ENCODE measurements around the gene MEGF11. TPM values are rescaled to one million over a fixed set of nuclear protein-coding genes. Genes with fewer than 3 reads are reported as not detected.

The MEGF11 gene
- total RNA-seq, 2 donors from 2014 or later, result not detected

DNA sequence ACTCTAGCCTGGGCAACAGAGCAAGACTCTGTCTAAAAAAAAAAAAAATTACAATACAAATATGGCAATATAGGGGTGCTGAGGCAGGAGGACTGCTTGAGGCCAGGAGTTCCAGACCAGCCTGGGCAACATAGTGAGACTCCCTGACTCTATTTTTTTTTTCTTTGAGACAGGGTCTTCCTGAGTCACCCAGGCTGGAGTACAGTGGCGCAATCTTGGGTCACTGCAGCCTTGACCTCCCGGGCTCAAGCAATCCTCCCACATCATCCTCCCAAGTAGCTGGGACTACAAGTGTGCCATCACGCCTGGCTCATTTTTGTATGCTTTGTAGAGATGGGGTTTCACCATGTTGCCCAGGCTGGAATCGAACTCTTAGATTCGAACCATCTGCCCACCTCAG lies 401.6 kb downstream of the MEGF11 start:
- Histone ChIP-seq H3K9me3 (no peaks in the 10 kb centered on the region), H3K4me3 (no peak overlapping the region), H3K27ac (no peak overlapping the region), H3K4me1 (replicated peaks) (no peaks in the 10 kb centered on the region), H3K36me3 (no peaks in the 10 kb centered on the region), H3K27me3 (replicated peaks; ENCODE audit: insufficient read depth) (no peaks in the 10 kb centered on the region)
- DNase-seq (ENCODE audit: low spot score), result no peak
- WGBS, result 97% methylated on average over 5 of the region's 5 CpGs
- intact Hi-C loops (cut with DNase I), result no loop called here
- TF ChIP-seq, protein P1, sequence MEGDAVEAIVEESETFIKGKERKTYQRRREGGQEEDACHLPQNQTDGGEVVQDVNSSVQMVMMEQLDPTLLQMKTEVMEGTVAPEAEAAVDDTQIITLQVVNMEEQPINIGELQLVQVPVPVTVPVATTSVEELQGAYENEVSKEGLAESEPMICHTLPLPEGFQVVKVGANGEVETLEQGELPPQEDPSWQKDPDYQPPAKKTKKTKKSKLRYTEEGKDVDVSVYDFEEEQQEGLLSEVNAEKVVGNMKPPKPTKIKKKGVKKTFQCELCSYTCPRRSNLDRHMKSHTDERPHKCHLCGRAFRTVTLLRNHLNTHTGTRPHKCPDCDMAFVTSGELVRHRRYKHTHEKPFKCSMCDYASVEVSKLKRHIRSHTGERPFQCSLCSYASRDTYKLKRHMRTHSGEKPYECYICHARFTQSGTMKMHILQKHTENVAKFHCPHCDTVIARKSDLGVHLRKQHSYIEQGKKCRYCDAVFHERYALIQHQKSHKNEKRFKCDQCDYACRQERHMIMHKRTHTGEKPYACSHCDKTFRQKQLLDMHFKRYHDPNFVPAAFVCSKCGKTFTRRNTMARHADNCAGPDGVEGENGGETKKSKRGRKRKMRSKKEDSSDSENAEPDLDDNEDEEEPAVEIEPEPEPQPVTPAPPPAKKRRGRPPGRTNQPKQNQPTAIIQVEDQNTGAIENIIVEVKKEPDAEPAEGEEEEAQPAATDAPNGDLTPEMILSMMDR (IDR thresholded peaks at IDR 0.05), result no peak
- TF ChIP-seq POLR2AphosphoS5 (IDR thresholded peaks at IDR 0.05) (no peak), POLR2A (IDR thresholded peaks at IDR 0.05) (no peak)

DNA sequence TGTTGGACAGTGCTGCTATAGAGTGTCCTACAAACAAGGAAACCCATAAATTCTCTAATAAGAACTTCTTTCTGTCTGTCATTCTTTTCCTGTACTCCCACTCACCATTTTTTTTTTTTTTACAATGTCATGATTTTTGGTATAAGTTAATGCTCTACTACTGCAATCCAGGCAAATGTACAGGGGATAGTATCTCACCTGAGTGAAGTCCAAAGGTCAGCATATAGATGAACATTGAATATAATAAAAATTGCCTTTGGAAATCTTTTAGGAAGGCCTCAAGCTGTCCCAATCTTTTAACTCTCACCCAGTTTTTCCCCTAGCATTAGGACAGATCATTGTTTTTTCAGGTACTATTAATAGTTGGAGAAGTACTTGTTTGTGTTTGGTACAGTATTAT lies 405.6 kb downstream of the MEGF11 start:
- intact Hi-C loops (cut with DNase I), result no loop called here
- Histone ChIP-seq H3K4me3 (no peak overlapping the region), H3K36me3 (no peaks in the 10 kb centered on the region), H3K4me1 (replicated peaks) (no peaks in the 10 kb centered on the region), H3K27ac (no peak overlapping the region), H3K9me3 (no peaks in the 10 kb centered on the region), H3K27me3 (replicated peaks; ENCODE audit: insufficient read depth) (no peaks in the 10 kb centered on the region)
- no peak for DNase-seq (ENCODE audit: low spot score)
- TF ChIP-seq POLR2AphosphoS5 (IDR thresholded peaks at IDR 0.05) (no peak), POLR2A (IDR thresholded peaks at IDR 0.05) (no peak)
- TF ChIP-seq, protein P1 (IDR thresholded peaks at IDR 0.05), result no peak

DNA sequence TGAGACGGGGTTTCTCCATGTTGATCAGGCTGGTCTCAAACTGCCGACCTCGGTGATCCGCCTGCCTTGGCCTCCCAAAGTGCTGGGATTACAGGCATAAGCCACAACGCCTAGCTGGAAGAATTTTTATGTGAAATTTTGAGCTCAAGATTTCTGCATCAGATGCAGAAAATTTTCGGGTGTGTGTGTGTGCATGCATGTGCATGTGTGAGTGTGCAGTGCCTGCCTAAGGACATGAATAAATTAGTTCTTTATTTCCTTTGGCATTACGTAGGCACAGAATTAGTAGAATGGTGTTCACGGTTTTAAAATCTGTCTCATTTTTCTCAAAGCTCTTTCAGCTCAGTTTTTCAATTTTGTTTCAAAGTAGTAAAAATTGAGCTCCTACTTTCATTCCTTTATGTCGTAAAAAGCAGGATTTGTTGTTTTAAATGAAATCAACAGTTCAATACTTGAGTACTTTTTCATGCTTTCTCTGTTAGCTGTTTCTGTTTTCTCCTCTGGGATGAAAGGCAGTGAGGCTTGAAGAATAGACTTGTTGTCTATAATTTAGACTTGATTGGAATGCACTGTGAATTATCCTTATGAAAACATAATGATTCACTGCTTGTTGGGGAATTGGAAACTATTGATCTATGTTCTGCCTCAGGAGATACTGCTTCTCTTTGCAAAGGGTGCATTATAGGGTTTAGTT lies 407.6 kb downstream of the MEGF11 start:
- Histone ChIP-seq H3K4me1 (replicated peaks) (peaks cover 2% of the 10 kb centered on the region), H3K27ac (no peak overlapping the region), H3K36me3 (no peaks in the 10 kb centered on the region), H3K4me3 (no peak overlapping the region), H3K9me3 (no peaks in the 10 kb centered on the region), H3K27me3 (replicated peaks; ENCODE audit: insufficient read depth) (no peaks in the 10 kb centered on the region)
- WGBS, result 70% methylated on average over 9 of the region's 9 CpGs
- TF ChIP-seq POLR2A (IDR thresholded peaks at IDR 0.05), result no peak
- TF ChIP-seq POLR2AphosphoS5 (IDR thresholded peaks at IDR 0.05), result no peak
- TF ChIP-seq, protein P1 (IDR thresholded peaks at IDR 0.05), result no peak
- intact Hi-C loops (cut with DNase I), result no loop called here
- DNase-seq (ENCODE audit: low spot score), result no peak

Small RNA genes within 50 kb of the gene (microRNA-seq; reads per million reads assigned to microRNA genes)
- gene MIR4311, result not detected

Small RNA genes within 50 kb of the gene (small RNA-seq; reads per million reads assigned to genes)
- gene MIR4311, result 0 reads per million in 2 donors

Other genes starting within 250 kb of the MEGF11 start
- 10 to 100 TPM; 19.4 to 35.0 TPM for gene DIS3L, start 39.8 kb upstream of the MEGF11 start, total RNA-seq
- 10 to 100 TPM in 1 of 2 donors, 1 to 10 TPM in 1; 8.0 to 20.1 TPM for gene TIPIN, start 102.9 kb upstream of the MEGF11 start, total RNA-seq
- 10 to 100 TPM; 28.0 to 29.0 TPM for gene MAP2K1, start 133.2 kb upstream of the MEGF11 start, total RNA-seq
- gene SNAPC5, start 244.0 kb upstream of the MEGF11 start, total RNA-seq, result 10 to 100 TPM; 23.6 to 27.0 TPM